IMR-90 (cell line): Measurements from ENCODE around the gene BEGAIN. TPM values are rescaled to one million over a fixed set of nuclear protein-coding genes. Genes with fewer than 3 reads are reported as not detected.

Experiments used
- ATAC-seq: fragments of 200-7000 bp; cut with Tn5 transposase; 2 replicates; pipeline ENCODE4 v1.9.1; 2020; ENCODE audit warnings: low read depth, mild to moderate bottlenecking, moderate library complexity
- BruUV-seq: library from RNA; stranded (reverse); fragments of 400-500 nt; replicated peaks from 2 replicates; lab custom pipeline; 2021; lab: Mats Ljungman, UMichigan
- CTCF ChIA-PET: fragments of 300-600 bp; formaldehyde crosslinking; extraction: SDS; loops from one replicate; lab custom pipeline; 2021; ENCODE audit warnings: antibody characterized with exemption; lab: Yijun Ruan, JAX
- POLR2A ChIA-PET: fragments of 300-600 bp; sonication (Branson Sonifier 250); formaldehyde crosslinking; loops from one replicate; lab custom pipeline; 2022; ENCODE audit warnings: antibody characterized with exemption; ENCODE audit not compliant: unreplicated experiment; lab: Charles Lee
- DNase-seq: peaks from one replicate; pipeline ENCODE4 v3.0.0; 2013
- H2AFZ ChIP-seq: replicated peaks from 2 replicates; pipeline ENCODE3; 2013; ENCODE audit warnings: low read length, mild to moderate bottlenecking; ENCODE audit not compliant: poor library complexity
- H2AK5ac ChIP-seq: 2 replicates; pipeline ENCODE4 v1.6.1; 2013; ENCODE audit warnings: low read depth, low read length, inconsistent platforms
- H2AK9ac ChIP-seq: replicated peaks from 2 replicates; pipeline ENCODE3; 2013; ENCODE audit warnings: mild to moderate bottlenecking, low read depth, low read length, moderate library complexity; ENCODE audit not compliant: poor library complexity
- H2BK120ac ChIP-seq: 2 replicates; pipeline ENCODE4 v1.6.1; 2013; ENCODE audit warnings: low read depth, low read length, inconsistent platforms
- H2BK15ac ChIP-seq: 3 replicates; pipeline ENCODE4 v1.6.1; 2013; ENCODE audit warnings: low read depth, low read length, inconsistent platforms
- H2BK20ac ChIP-seq: 2 replicates; pipeline ENCODE4 v1.6.1; 2013; ENCODE audit warnings: low read depth, mild to moderate bottlenecking, inconsistent platforms, low read length, moderate library complexity
- H2BK5ac ChIP-seq: 2 replicates; pipeline ENCODE4 v1.6.1; 2013; ENCODE audit warnings: mild to moderate bottlenecking, low read depth, low read length, inconsistent platforms; ENCODE audit not compliant: poor library complexity, severe bottlenecking
- H3K14ac ChIP-seq: replicated peaks from 2 replicates; pipeline ENCODE4 v1.6.1; 2013; ENCODE audit warnings: low read depth, low read length, inconsistent platforms
- H3K18ac ChIP-seq: 2 replicates; pipeline ENCODE4 v1.6.1; 2013; ENCODE audit warnings: low read depth, low read length, control low read depth
- H3K23ac ChIP-seq: 2 replicates; pipeline ENCODE4 v1.6.1; 2013; ENCODE audit warnings: low read depth, low read length, inconsistent platforms
- H3K27ac ChIP-seq: 2 replicates; pipeline ENCODE4 v1.5.1; 2013; ENCODE audit warnings: mild to moderate bottlenecking, control low read depth, low read length; ENCODE audit not compliant: insufficient read depth
- H3K27me3 ChIP-seq: 2 replicates; pipeline ENCODE4 v1.6.1; 2013; ENCODE audit warnings: low read length; ENCODE audit not compliant: control insufficient read depth, insufficient read depth
- H3K36me3 ChIP-seq: 2 replicates; pipeline ENCODE4 v1.6.1; 2013; ENCODE audit warnings: low read length, mixed read lengths; ENCODE audit not compliant: control insufficient read depth, insufficient read depth
- H3K4ac ChIP-seq: 2 replicates; pipeline ENCODE4 v1.6.1; 2013; ENCODE audit warnings: low read depth, low read length, inconsistent platforms
- H3K4me1 ChIP-seq: 2 replicates; pipeline ENCODE4 v1.6.1; 2013; ENCODE audit warnings: low read length, mixed read lengths; ENCODE audit not compliant: control insufficient read depth, insufficient read depth
- H3K4me2 ChIP-seq: 2 replicates; pipeline ENCODE4 v1.6.1; 2013; ENCODE audit warnings: low read depth, mild to moderate bottlenecking, control low read depth, low read length, moderate library complexity
- H3K4me3 ChIP-seq: 2 replicates; pipeline ENCODE4 v1.5.1; 2013; ENCODE audit warnings: low read depth, mild to moderate bottlenecking, control low read depth, low read length, moderate library complexity; ENCODE audit not compliant: insufficient read depth
- H3K56ac ChIP-seq: 2 replicates; pipeline ENCODE4 v1.6.1; 2013; ENCODE audit warnings: low read length, inconsistent platforms; ENCODE audit not compliant: insufficient read depth; ENCODE audit errors: extremely low read depth
- H3K79me1 ChIP-seq, 2 experiments: 2 replicates each; pipeline ENCODE4 v1.6.1; 2013; ENCODE audit warnings: low read length in 2 of 2, inconsistent platforms in 1 of 2, low read depth in 1 of 2
- H3K9ac ChIP-seq: 2 replicates; pipeline ENCODE4 v1.6.1; 2013; ENCODE audit warnings: low read depth, low read length, control low read depth
- H3K9me1 ChIP-seq: 2 replicates; pipeline ENCODE4 v1.6.1; 2013; ENCODE audit warnings: low read length, inconsistent platforms; ENCODE audit not compliant: insufficient read depth
- H3K9me3 ChIP-seq: 2 replicates; pipeline ENCODE4 v1.6.1; 2013; ENCODE audit warnings: low read length; ENCODE audit not compliant: control insufficient read depth, insufficient read depth
- H4K20me1 ChIP-seq: 2 replicates; pipeline ENCODE4 v1.6.1; 2013; ENCODE audit warnings: low read length, inconsistent platforms; ENCODE audit not compliant: insufficient read depth
- H4K5ac ChIP-seq: 2 replicates; pipeline ENCODE4 v1.6.1; 2013; ENCODE audit warnings: mild to moderate bottlenecking, low read depth, low read length, control low read depth
- H4K8ac ChIP-seq, 2 experiments: 2 replicates each; pipeline ENCODE4 v1.6.1; 2013; ENCODE audit warnings: low read depth in 2 of 2, low read length in 2 of 2, control low read depth in 1 of 2, inconsistent platforms in 1 of 2
- H4K91ac ChIP-seq: 2 replicates; pipeline ENCODE4 v1.6.1; 2013; ENCODE audit warnings: low read depth, low read length, inconsistent platforms; ENCODE audit not compliant: insufficient read depth
- ELK1 ChIP-seq: fragments of 150-350 bp; IDR thresholded peaks from 2 replicates; pipeline ENCODE4 v1.6.1; 2016; ENCODE audit warnings: low read depth, mild to moderate bottlenecking, low read length, moderate library complexity, borderline replicate concordance
- MAFK ChIP-seq: IDR thresholded peaks from 2 replicates; pipeline ENCODE4 v1.6.1; 2012; ENCODE audit warnings: low read depth, low read length, improper control_type of control experiment
- NFE2L2 ChIP-seq: fragments of 150-350 bp; IDR thresholded peaks from 2 replicates; pipeline ENCODE4 v1.6.1; 2016; ENCODE audit warnings: low read depth, mild to moderate bottlenecking, low read length
- POLR2A ChIP-seq: IDR thresholded peaks from 2 replicates; pipeline ENCODE4 v1.6.1; 2012; ENCODE audit warnings: mild to moderate bottlenecking, low read depth, low read length
- RAD21 ChIP-seq: IDR thresholded peaks from 2 replicates; pipeline ENCODE4 v1.6.1; 2012; ENCODE audit warnings: low read length, improper control_type of control experiment
- RCOR1 ChIP-seq: IDR thresholded peaks from 2 replicates; pipeline ENCODE4 v1.6.1; 2012; ENCODE audit warnings: mild to moderate bottlenecking, low read length, improper control_type of control experiment; ENCODE audit not compliant: insufficient replicate concordance
- RFX5 ChIP-seq: IDR thresholded peaks from 2 replicates; pipeline ENCODE4 v1.8.0; 2012; ENCODE audit warnings: low read depth, mild to moderate bottlenecking, low read length, moderate library complexity
- SMC3 ChIP-seq: fragments of 150-350 bp; IDR thresholded peaks from 2 replicates; pipeline ENCODE4 v1.6.1; 2016; ENCODE audit warnings: low read depth, mild to moderate bottlenecking, antibody characterized with exemption, low read length, moderate library complexity
- WGBS, 2 experiments: methylation state at CpG; one replicate each; pipeline versions ENCODE4 v1.1.5 to v1.1.7; 2013; ENCODE audit warnings: missing lambda C conversion rate in 2 of 2; ENCODE audit not compliant: insufficient read length in 1 of 2; ENCODE audit errors: extremely low coverage in 2 of 2; 5-methylcytosine and 5-hydroxymethylcytosine counted together
- dilution Hi-C: fragments of 300-500 bp; cut with HindIII; formaldehyde crosslinking; loops from one replicate; pipeline ENCODE4 v1.14.3; 2018; ENCODE audit warnings: low sequenced_read_pairs; ENCODE audit not compliant: unreplicated experiment
- in situ Hi-C: fragments of 300-500 bp; cut with MboI; formaldehyde crosslinking; loops from 3 replicates; pipeline ENCODE4 v1.14.3; 2019; ENCODE audit warnings: low sequenced_read_pairs, inconsistent platforms, mixed read lengths
- intact Hi-C: fragments of 100-400 bp; cut with micrococcal nuclease; formaldehyde crosslinking; loops from 2 replicates; pipeline ENCODE4 v1.10.0; 2022
- polyA plus RNA-seq, 3 experiments: library from polyadenylated mRNA; depleted of rRNA; stranded (reverse); fragments of >200 nt; gene quantifications; 2 replicates each; pipeline ENCODE4 v1.2.3, GENCODE V29; 2012; ENCODE audit warnings: low replicate concordance in 1 of 3
- total RNA-seq: library from RNA; depleted of rRNA; stranded (reverse); fragments of >200 nt; gene quantifications from 2 replicates; pipeline ENCODE4 v1.2.3, GENCODE V29; 2012
- TF ChIP-seq, protein P1 (sequence below): conservative IDR thresholded peaks from 2 replicates; pipeline ENCODE4 v1.5.1; 2012; ENCODE audit warnings: mild to moderate bottlenecking, low read depth, low read length, improper control_type of control experiment

The BEGAIN gene
- total and polyA plus RNA-seq, 2 of the 4 experiments (the other 2 are of a cell fraction) = 0.18 to 0.99 TPM

DNA sequence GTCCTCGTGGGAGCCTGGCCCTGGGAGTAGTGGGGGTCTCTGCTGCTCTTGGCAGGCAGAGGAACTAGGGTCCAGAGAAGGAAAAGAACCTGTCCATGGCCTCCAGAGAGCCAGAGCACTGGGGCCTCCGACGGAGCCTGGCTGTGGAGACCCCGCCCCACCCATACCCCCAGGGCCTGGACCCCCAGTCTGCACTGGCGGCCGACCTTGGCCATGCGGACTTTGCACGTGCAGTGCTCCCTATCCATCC is 1.1 kb downstream of the BEGAIN start:
- H3K4me2 ChIP-seq = no peak overlapping the region
- no peak overlapping the region for H3K4me3 ChIP-seq
- H4K91ac ChIP-seq = no peak overlapping the region
- H3K18ac ChIP-seq = no peak overlapping the region
- no peak for TF ChIP-seq RFX5
- TF ChIP-seq, protein P1, sequence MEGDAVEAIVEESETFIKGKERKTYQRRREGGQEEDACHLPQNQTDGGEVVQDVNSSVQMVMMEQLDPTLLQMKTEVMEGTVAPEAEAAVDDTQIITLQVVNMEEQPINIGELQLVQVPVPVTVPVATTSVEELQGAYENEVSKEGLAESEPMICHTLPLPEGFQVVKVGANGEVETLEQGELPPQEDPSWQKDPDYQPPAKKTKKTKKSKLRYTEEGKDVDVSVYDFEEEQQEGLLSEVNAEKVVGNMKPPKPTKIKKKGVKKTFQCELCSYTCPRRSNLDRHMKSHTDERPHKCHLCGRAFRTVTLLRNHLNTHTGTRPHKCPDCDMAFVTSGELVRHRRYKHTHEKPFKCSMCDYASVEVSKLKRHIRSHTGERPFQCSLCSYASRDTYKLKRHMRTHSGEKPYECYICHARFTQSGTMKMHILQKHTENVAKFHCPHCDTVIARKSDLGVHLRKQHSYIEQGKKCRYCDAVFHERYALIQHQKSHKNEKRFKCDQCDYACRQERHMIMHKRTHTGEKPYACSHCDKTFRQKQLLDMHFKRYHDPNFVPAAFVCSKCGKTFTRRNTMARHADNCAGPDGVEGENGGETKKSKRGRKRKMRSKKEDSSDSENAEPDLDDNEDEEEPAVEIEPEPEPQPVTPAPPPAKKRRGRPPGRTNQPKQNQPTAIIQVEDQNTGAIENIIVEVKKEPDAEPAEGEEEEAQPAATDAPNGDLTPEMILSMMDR = no peak
- no peak for TF ChIP-seq SMC3
- TF ChIP-seq RCOR1 = no peak
- no peak for TF ChIP-seq RAD21
- TF ChIP-seq MAFK = no peak
- TF ChIP-seq ELK1 = no peak
- no peak for TF ChIP-seq NFE2L2
- TF ChIP-seq POLR2A = no peak
- H3K79me1 ChIP-seq = no peaks in the 10 kb centered on the region
- no peak overlapping the region for H2AFZ ChIP-seq
- in situ Hi-C loops (no loop called here), dilution Hi-C loops (no loop called here), intact Hi-C loops (no loop called here)
- H3K14ac ChIP-seq = no peak overlapping the region
- H4K20me1 ChIP-seq = no peaks in the 10 kb centered on the region
- no peak overlapping the region for H2BK120ac ChIP-seq
- no peak overlapping the region for H2BK5ac ChIP-seq
- no peaks in the 10 kb centered on the region for H3K36me3 ChIP-seq
- no peaks in the 10 kb centered on the region for H3K4me1 ChIP-seq
- H3K9me1 ChIP-seq = no peaks in the 10 kb centered on the region
- no peak overlapping the region for H2AK5ac ChIP-seq
- no peak overlapping the region for H4K8ac ChIP-seq
- no peak overlapping the region for H3K56ac ChIP-seq
- H3K4ac ChIP-seq = no peak overlapping the region
- H3K27me3 ChIP-seq = peaks cover 55% of the 10 kb centered on the region
- BruUV-seq = no TSS peak
- H3K9ac ChIP-seq = no peak overlapping the region
- no peak overlapping the region for H2BK20ac ChIP-seq
- no peak overlapping the region for H4K5ac ChIP-seq
- no peaks in the 10 kb centered on the region for H3K9me3 ChIP-seq
- no peak overlapping the region for H2AK9ac ChIP-seq
- H2BK15ac ChIP-seq = no peak overlapping the region
- POLR2A ChIA-PET = no interaction called here
- no peak overlapping the region for H3K27ac ChIP-seq
- no CpG with 5 or more reads among the region's 8 CpGs for WGBS, 2 experiments
- CTCF ChIA-PET = no interaction called here
- ATAC-seq (no peak), DNase-seq (no peak)
- no peak overlapping the region for H3K23ac ChIP-seq
